GM19240 (cell line): ENCODE data around the gene CRTAP.
"Not testable (repeated sequence)": the region's sequence is repeated elsewhere in the genome, so short reads cannot be mapped to it uniquely, and the experiment has no call there.

Experiments
- DNase-seq: peaks from one replicate; pipeline ENCODE4 v3.0.0; 2011; ENCODE audit warnings: low spot score; ENCODE audit not compliant: insufficient read length

CRTAP gene

GRCh38 chr3:33113772-33114621 lies at the start of gene CRTAP:
Gene CRTAP (plus strand): TSS chr3:33114014. CDS start chr3:33114078, 64 bp downstream.
- no peak for DNase-seq

GRCh38 chr3:33064929-33065328 lies 48.9 kb upstream of the CRTAP start:
- DNase-seq, result no peak

DNA sequence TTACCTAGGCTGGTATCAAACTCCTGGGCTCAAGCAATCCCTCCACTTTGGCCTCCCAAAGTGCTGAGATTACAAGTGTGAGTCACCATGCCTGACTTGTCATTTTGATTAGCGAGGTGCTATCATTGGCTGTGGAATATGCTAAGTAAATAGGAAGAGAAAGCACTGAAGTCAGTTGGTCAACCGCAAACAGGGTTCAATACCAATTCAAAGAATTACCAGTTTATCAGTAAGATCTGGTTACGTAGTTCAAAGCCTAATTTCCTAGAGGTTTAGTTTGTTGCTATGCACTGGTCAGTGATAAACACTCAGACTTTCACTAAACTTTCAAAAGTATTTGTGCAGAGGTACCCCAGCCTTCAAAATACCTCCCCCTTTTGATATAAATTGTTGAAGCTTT lies 46.3 kb upstream of the CRTAP start:
- no peak for DNase-seq

GRCh38 chr3:33069862-33070261 lies 44.0 kb upstream of the CRTAP start:
- not testable (repeated sequence) for DNase-seq

DNA sequence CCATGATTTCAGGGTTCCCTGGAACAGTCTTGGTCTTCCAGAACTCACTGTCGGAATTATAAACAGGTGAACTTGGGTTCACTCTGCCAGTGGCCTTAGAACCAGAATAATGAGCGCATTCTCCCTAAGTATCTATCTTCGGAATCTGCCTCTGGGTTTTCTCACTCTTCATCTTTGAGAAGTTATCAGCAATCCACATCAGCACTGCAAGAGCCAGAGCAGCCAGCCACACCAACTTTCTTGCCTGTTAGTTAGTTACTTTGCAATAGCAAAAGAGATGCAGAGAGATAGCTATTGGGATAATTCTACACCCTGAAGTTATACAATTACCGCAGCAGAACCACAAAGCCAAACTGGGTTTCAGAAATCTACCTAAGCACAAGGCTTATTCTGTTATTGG lies 42.6 kb upstream of the CRTAP start:
- no peak for DNase-seq

DNA sequence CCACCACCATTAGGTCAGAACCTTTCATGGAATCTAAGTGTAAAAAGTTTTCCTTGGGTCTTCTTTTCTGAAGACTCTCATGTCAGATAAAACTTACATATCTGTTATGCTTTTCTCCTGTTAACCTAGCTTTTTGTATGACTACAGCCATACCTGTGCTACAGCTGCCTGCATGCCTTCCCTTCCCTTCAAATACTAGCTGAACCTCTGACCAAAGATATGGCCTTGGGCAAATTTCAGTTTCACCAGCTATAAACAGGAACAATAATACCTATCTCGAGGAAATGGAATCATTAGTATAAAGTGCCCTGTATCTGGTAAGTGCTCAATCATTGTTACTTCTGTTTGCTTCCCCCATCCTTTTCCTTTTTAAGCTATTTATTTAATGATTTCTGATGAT lies 41.9 kb upstream of the CRTAP start:
- DNase-seq, result no peak

- DNase-seq, result peak; percentile 77
Observed at GRCh38 chr3:33074217-33075067, 39.4 kb upstream of the CRTAP start.

DNA sequence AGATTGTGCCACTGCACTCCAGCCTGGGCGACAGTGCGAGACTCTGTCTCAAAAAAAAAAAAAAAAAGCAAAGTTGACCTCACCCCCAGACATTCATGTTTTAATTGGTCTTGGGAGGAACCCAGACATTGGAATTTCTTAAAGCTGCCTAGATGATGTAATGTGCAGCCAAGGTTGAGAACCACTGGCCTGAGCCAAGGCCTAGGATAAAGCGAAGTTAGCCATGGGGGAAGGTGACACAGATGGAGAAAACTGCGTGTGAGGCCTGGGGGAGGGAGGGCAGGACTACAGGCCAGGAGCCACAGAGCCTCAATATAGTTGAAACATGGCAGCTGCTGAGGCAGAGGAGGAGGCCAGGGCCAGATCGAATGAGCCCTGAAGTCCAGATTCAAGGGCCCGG lies 37.8 kb upstream of the CRTAP start:
- no peak for DNase-seq

DNA sequence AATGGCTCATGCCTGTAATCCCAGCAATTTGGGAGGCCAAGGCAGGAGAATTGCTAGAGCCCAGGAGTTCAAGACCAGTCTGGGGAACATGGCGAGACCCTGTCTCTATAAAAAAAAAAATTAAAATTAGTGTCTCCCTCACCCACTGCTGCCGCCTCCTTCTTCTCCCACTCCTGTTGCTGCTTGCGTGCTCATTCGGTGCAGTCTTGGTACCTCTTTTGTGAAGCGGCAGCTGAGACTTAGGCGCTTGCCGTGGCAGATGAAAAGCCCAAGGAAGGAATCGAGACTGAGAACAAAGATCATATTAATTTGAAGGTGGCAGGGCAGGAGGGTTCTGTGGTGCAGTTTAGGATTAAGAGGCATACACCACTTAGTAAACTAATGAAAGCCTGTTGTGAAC lies 36.9 kb upstream of the CRTAP start:
- DNase-seq, result no peak

DNA sequence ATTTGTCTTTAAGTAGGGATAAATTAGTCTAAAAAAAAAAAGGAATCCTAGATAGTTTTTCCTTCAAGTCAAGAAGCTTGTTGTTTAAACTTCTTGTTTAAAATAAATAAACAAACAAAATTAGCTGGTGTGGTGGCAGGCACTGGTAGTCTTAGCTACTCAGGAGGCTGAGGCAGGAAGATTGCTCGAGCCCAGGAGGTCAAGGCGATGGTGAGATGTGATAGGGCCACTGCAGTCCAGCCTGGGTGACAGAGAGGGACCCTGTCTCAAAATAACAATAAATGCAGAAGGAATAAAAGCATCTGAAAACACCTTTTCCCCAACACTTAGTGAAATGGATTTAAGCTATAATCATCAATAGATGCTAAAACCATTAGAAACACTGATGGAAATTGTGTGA lies 35.8 kb upstream of the CRTAP start:
- DNase-seq, result no peak

DNA sequence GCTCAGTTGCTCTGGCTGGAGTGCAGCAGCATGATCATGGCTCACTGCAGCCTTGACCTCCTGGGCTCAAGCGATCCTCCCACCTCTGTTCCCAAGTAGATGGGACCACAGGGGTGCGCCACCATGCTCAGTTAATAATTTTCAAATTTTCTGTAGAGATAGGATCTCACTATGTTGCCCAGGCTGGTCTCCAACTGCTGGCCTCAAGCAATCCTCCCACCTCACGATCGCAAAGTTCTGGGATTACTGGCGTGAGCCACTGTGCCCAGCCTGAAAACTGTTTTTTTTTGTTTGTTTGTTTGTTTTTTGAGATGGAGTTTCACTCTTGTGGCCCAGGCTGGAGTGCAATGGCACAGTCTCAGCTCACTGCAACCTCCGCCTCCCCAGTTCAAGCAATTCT lies 34.0 kb upstream of the CRTAP start:
- not testable (repeated sequence) for DNase-seq

GRCh38 chr3:33081812-33082211 lies 32.0 kb upstream of the CRTAP start:
- DNase-seq, result no peak

DNA sequence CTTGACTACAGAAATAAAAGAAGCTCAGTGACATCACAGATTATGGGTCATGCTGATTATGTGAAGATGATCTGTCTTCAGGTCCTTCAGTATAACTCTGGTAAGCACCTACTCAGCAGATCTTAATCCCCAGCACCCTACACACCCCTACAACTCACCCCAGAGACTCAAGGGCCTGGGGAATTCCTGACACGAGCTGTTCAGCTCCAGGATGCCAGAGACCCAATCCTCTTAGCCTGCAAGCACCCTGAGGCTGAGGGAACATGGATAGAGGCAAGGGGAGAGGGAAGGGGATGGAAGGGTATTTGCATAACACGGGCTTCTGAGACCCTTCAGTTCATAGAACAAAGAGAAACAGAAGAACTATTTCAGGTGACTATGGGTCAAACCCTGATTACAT lies 29.9 kb upstream of the CRTAP start:
- DNase-seq, result no peak

- DNase-seq, result no peak
Observed at GRCh38 chr3:33088691-33089090, 25.1 kb upstream of the CRTAP start.

- DNase-seq, result no peak
Observed at GRCh38 chr3:33089515-33089914, 24.3 kb upstream of the CRTAP start.

DNA sequence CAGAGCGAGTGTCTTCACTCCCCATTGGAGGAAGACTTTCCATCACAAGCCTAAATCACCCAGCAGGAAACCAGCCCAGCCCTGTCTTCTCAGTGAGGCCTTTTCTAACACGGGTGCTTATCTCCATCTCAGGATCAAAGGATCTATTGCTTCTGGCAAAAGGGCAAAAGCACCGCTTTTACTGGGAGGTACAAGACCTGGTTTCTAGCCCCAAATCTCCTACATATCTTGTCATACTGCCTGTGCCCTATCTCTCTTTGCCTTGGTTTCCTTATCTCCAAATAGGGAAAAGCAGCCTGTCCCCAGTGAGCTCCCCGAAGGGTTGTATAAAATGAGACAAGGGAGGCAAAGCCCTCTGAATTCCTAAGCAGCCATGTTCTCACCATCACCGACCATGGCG lies 22.1 kb upstream of the CRTAP start:
- no peak for DNase-seq

GRCh38 chr3:33092496-33093254 lies 21.1 kb upstream of the CRTAP start:
- DNase-seq, result no peak

DNA sequence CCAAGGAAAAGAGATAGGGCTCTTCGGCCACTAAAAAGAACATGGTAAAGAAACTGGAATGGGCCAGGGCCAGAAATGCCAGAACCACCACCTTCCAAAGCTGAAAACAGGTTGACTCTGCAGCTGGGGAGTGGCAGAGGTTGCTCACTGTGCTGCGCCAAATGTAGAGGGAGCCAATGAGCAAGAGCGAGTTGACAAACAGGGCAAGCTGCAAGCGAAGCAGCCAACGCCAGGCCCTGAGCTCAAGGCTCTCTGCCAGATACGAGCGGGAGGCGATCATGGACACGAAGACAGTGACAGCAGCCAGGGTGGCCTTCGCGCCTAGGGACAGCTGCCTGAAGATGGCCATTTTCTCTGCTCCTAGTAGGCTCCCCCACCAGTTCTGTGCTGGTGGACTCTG lies 20.0 kb upstream of the CRTAP start:
- DNase-seq, result no peak

DNA sequence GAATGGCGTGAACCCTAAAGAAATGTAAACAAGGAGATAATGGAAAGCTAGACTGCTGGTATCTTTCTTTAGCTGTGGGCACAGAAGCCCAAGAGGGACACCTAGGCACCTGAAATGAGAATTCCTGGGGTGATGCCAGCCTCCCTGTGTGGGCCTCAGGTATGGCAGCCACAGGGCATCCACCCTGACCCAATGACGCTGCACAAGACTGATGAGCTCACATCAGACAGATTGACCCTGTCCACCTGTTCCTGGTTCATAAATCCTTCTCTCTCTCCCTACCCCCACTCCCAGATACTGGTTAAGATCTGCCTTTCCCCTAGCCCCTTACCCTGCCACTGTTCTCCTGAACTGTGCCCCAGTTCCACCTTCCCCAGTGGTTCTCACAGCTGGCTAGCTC lies 18.4 kb upstream of the CRTAP start:
- no peak for DNase-seq

DNA sequence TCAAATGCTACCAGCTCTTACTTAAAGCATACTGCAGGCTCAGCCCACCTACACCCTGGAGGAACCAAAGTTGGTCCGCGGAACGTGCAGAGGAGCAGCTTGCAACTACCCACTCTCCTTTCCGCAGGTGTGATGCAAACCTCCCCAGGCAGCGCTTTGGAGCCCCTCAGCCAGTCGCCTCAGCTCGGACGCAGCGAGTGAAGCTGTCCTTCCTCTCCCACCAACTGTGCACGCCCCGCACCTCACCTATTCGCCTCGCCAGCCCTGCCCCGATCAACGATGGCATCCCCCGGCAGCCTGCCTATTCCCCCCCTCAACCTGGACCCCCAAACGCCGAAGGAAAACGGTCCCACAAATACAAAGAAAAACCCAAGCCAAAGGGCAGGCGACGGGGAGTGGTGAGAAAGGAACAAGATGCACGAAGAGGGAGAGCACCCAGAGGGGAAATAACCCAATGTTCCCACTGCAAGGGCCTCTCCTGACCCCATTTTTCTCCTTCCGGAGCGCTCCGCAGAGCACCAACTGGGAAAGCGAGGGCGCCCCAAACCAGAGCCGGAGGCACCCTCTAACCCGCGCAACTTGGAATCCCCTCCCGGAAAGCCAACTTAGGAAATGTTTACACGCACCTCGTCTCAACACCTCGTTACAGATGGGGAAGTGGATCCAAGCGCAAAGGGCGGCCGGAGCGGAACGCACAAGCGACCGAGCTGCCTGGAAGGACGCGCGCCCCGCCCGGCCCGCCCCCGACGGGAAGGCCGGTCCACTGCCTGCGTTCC lies 17.5 kb upstream of the CRTAP start:
- DNase-seq, result no peak

GRCh38 chr3:33099109-33099645 lies 14.6 kb upstream of the CRTAP start:
- no peak for DNase-seq
